ENCODE data around the gene SPANXN3.

GRCh38 chrX:143500751-143501150 is 16.5 kb downstream of the SPANXN3 start:
- no peak for TF ChIP-seq CTCF (IDR thresholded peaks at IDR 0.05; ENCODE audit: low read length)
- no peak for TF ChIP-seq EZH2phosphoT487 (IDR thresholded peaks at IDR 0.05; ENCODE audit: low read length)
- TF ChIP-seq EZH2 (optimal IDR thresholded peaks at IDR 0.05; ENCODE audit: low read depth, low read length), result no peak

All from MM.1S (cell line).